Measurements from ENCODE around the gene UNC119B. TPM values are rescaled to one million over a fixed set of nuclear protein-coding genes. Genes with fewer than 3 reads are reported as not detected.

Gene UNC119B
- total and polyA plus RNA-seq, 2 experiments from 2014 or later, result 9.9 to 51.3 TPM

- H3F3A ChIP-seq (replicated peaks; ENCODE audit: low read depth), result peaks cover 18% of the 10 kb centered on the region
- peak overlapping the region; percentile 95 for H3K4me2 ChIP-seq
- peaks cover 61% of the 10 kb centered on the region for H3K4me1 ChIP-seq (ENCODE audit: insufficient read depth)
- Mint-ChIP-seq H3K9me3 (no peaks in the 10 kb centered on the region), H3K4me1 (peaks cover 60% of the 10 kb centered on the region), H3K27ac (peak overlapping the region; percentile 73), H3K36me3 (ENCODE audit: low read depth) (peaks cover 11% of the 10 kb centered on the region), H3K4me3 (peak overlapping the region; percentile 94), H3K27me3 (ENCODE audit: insufficient read depth, low read depth, poor library complexity) (no peaks in the 10 kb centered on the region)
- H3K27me3 ChIP-seq (ENCODE audit: insufficient read depth), result no peaks in the 10 kb centered on the region
- H3K79me2 ChIP-seq (replicated peaks; ENCODE audit: insufficient read depth), result peaks cover 71% of the 10 kb centered on the region
- peaks cover 38% of the 10 kb centered on the region for H4K20me1 ChIP-seq (replicated peaks; ENCODE audit: insufficient read depth)
- H3K9me2 ChIP-seq (ENCODE audit: insufficient read depth), result no peaks in the 10 kb centered on the region
- TF ChIP-seq EZH2 (IDR thresholded peaks at IDR 0.05; ENCODE audit: low read depth, unreplicated experiment), result no peak
- TF ChIP-seq ZNF462 (CRISPR knock-in tag; IDR thresholded peaks at IDR 0.05), result no peak
- TF ChIP-seq STAT1 (IDR thresholded peaks at IDR 0.05; ENCODE audit: unreplicated experiment), result no peak
- no peak for TF ChIP-seq REST (IDR thresholded peaks at IDR 0.05; ENCODE audit: unreplicated experiment)
- no peak for TF ChIP-seq POLR2AphosphoS5 (IDR thresholded peaks at IDR 0.05; ENCODE audit: low read depth)
- TF ChIP-seq EZH2phosphoT487 (IDR thresholded peaks at IDR 0.05; ENCODE audit: unreplicated experiment), result no peak
- peaks cover 3% of the 10 kb centered on the region; the same call in 1 of the 2 replicates for H3K36me3 ChIP-seq (ENCODE audit: insufficient read depth)
- peak overlapping the region; percentile 99 for H3K4me3 ChIP-seq
- H2AFZ ChIP-seq, result no peak overlapping the region
- no peak for ATAC-seq
- no peak overlapping the region for H3K27ac ChIP-seq (ENCODE audit: low read depth)
- peak; percentile 69 for DNase-seq (ENCODE audit: low spot score)
Observed at GRCh38 chr12:120689397-120690082, 20.7 kb upstream of the UNC119B start.
